ENCODE measurements around the gene VARS2.
"Not testable (repeated sequence)": the region's sequence is repeated elsewhere in the genome, so short reads cannot be mapped to it uniquely, and the experiment has no call there.

Gene VARS2

DNA sequence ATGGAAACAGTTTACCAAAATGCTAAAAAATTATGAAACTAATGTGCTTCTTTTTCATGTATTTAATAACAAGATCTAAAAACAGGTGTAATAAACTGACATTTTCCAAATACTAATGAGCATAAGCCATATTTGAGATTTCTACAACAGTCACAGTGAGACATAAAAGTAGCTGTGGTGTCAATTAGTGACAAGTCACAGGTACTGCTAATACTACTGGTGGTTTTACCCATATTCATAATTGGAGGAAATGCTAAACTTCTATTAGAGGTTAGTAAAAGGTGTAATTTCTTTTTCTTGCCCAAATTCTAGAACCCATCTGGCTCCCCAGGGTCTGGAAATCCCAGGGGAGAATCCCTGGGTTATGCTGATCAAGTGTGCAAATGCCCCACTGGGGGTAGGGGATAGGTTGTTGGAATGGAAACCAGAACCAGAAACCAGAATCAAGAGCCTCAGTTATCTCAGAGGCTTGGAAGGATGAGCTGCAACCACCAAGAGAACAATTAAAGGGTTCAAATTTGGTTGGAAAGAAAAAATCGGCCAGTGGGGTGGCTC lies 13.1 kb upstream of the VARS2 start:
- DNase-seq: no peak

GRCh38 chr6:30901436-30901835 lies 12.6 kb upstream of the VARS2 start:
- DNase-seq: no peak

- DNase-seq: not testable (repeated sequence)
Measured at GRCh38 chr6:30902196-30902595, 11.8 kb upstream of the VARS2 start.

GRCh38 chr6:30902709-30903108 lies 11.3 kb upstream of the VARS2 start:
- no peak for DNase-seq

- DNase-seq: no peak
Measured at GRCh38 chr6:30903236-30903635, 10.8 kb upstream of the VARS2 start.

DNA sequence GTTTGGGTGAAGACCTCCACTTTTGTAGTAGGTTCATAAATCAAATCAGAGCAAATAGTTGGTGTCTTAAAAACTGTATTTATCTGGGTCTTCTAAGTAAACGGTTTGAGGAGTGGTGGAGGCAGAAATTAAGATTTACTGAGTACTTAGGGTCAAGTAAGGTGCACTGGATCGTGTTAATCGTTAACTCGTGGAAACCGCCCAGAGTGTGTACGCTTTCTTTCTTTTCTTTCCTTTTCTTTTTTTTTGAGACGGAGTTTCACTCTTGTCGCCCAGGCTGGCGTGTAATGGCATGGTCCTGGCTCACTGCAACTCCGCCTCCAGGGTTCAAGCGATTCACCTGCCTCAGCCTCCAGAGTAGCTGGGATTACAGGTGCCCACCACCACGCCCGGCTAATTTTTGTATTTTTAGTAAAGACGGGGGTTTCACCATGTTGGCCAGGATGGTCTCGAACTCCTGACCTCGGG lies 6.7 kb upstream of the VARS2 start:
- DNase-seq: not testable (repeated sequence)

GRCh38 chr6:30907758-30908591 lies 6.1 kb upstream of the VARS2 start, which contains the start of gene GTF2H4:
TSS of gene GTF2H4 (plus strand) at chr6:30908207.
- DNase-seq: peak; percentile 97

GRCh38 chr6:30908700-30909099 lies 5.3 kb upstream of the VARS2 start:
- DNase-seq: no peak

GRCh38 chr6:30910473-30910872 lies 3.6 kb upstream of the VARS2 start:
- DNase-seq: not testable (repeated sequence)

DNA sequence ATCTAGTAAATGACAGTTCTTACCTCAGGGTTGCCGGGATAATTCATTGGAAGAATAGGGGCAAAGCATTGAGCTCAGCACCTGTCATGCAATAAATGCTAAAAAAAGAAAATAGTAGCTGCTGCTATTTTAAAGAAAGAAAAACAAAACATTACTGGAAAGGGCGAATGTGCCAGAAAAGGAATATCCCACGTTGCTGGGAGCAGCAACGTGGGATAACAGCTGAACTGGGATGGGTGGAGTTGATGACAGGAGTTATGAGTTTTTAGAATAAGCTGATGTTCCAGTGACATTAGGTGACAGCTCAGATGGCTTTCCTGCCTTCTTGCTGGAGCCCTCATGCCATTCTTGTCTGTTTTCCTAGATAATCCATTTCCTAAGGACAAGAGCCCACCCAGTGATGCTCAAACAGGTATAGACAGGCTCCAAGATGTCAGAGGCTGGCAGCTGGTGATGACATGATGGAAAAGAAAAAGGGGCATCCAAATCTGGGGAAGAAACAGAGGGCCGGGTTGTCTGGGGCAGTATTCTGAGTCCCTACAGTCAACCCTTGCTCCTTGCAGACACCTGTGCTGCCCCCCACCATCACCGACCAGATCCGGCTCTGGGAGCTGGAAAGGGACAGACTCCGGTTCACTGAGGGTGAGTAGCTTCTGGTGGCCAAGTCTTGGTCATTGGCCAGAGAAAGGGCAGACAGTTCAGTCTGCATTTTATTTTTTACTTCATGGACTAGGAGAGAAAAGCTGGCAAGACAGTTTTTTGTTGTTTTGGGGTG lies 1.1 kb upstream of the VARS2 start:
- no peak for DNase-seq

GRCh38 chr6:30913721-30914075 lies 340 bp upstream of the VARS2 start:
- DNase-seq: no peak

DNA sequence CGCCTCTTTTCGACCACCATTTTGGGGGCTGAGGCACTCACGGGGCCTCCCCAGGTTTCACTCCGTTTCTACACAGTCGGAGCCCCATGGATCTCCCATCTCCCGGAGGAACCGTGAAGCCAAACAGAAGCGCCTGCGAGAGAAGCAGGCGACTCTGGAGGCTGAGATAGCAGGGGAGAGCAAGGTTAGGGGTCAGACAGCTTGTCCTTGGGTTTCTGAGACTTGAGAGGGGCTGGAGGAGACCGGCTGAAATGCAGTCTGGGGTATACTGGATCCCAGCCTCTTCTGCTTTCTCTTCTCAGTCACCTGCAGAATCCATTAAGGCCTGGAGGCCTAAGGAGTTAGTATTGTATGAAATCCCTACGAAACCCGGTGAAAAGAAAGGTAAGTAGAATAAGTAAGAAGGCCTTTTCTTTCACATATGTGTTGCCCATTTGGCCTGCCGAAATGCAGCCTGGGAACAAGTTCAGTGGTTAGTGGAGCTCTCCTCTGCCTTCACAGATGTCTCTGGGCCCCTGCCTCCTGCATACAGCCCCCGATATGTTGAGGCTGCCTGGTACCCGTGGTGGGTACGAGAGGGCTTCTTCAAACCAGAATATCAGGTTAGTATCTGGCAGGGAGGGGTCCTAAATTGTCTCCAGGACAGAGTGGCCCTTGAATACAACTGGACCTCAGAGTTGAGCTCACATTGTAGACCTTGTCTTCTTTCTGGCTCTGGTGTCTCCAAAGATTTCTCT lies 984 bp downstream of the VARS2 start:
- DNase-seq: no peak

GRCh38 chr6:30915591-30915946 lies 1.5 kb downstream of the VARS2 start:
- DNase-seq: peak in 1 of 2 experiments; percentile 11

DNA sequence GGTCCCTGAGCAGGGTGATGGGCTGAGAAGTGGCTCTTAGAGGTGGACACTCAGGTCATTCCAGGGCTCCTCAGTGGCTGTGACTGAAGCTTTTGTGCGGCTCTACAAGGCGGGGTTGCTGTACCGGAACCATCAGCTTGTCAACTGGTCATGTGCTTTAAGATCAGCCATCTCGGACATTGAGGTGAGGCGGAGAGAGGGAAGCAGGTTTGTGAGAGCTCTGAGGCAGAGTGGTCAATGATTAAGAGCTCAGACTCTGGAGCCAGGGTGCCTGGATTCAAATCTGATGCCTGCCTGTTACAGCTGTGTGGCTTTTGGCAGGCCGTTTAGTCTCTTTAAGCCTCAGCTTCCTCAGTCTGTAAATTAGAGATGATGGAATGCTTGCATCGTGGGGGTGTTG lies 3.0 kb downstream of the VARS2 start:
- no peak for DNase-seq

- DNase-seq: no peak
Measured at GRCh38 chr6:30917487-30917886, 3.4 kb downstream of the VARS2 start.

DNA sequence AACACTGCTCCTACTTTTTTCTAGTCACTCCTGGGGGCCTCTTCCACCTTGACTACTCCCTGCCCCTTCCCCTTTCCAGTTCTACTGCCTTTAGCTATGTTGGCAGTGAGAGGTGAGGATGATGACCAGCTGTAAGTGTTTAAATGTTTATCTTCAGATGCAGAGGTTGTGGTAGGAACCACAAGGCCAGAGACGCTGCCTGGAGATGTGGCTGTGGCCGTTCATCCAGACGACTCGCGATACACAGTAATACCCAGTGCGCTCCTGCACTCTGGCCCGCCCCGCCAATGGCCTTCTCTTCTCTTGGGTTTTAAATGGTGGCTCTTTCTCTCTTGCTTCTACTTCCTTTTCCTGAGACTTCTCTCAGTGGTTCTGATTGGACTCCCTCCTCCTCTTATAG lies 4.6 kb downstream of the VARS2 start:
- no peak for DNase-seq

- no peak for DNase-seq
Measured at GRCh38 chr6:30922447-30922852, 8.4 kb downstream of the VARS2 start.

DNA sequence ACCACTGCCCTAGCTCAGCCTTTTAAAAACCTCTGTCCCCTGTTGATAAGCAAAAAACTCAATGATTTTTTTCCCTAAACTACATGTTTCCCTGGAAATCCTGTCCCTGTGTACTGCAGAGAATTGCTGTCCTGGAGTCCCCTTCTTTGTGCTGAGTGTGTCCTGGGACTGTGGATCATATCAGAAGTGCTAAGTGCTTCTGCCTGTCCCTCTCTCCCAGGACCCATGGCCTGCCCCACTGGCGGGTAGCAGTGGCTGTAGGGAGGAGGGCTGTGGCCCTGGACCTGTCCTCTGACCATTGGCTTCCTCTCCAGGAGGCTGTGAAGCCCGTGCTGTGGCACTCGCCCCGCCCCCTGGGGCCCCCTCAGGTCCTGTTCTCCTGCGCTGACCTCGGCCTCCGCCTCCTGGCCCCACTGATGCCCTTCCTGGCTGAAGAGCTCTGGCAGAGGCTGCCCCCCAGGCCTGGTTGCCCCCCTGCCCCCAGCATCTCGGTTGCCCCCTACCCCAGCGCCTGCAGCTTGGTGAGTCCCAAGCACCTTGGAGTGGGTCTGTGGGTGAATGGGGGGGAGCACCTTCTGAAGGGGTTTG lies 10.1 kb downstream of the VARS2 start:
- DNase-seq: not testable (repeated sequence)

GRCh38 chr6:30926644-30927043 lies 12.6 kb downstream of the VARS2 start:
- no peak for DNase-seq

GRCh38 chr6:30927080-30927479 lies 13.0 kb downstream of the VARS2 start:
- DNase-seq: not testable (repeated sequence)

- DNase-seq: no peak
Measured at GRCh38 chr6:30928677-30929076, 14.6 kb downstream of the VARS2 start.

DNA sequence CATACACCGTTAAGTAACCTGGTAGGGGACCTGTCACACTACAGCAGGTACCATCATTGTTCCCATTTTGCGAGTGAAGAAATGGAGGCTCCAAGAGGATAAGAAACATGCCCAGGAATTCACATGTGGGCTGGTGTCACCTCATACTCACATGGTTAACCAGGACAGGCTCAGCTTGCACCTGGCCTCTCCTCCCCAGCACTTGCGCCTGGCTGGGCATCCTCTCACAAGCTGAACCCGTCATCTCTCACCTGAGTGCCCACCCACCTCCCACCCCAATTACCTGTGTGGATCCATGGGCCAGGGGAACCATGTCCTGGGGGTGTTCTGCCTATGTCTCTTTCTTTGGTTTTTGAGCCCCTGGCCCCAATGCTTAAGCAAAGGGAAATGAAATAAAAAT lies 16.5 kb downstream of the VARS2 start:
- no peak for DNase-seq

GRCh38 chr6:30931272-30931671 lies 17.2 kb downstream of the VARS2 start:
- DNase-seq: no peak
